Keratinocyte (primary cell): ENCODE measurements around the gene CFC1B.
"Not testable (repeated sequence)": the region's sequence is repeated elsewhere in the genome, so short reads cannot be mapped to it uniquely, and the experiment has no call there.

Source experiments
- CTCF ChIP-seq, 3 experiments: IDR thresholded peaks in 1 of 3; conservative IDR thresholded peaks in 1 of 3; optimal IDR thresholded peaks in 1 of 3; 2 replicates in 2 of 3; 3 replicates in 1 of 3; pipeline versions ENCODE3 to v1.5.1; 2011; ENCODE audit warnings: low read length in 3 of 3, mild to moderate bottlenecking in 3 of 3, moderate library complexity in 2 of 3, control low read depth in 1 of 3, inconsistent platforms in 1 of 3; ENCODE audit not compliant: insufficient read depth in 2 of 3; ENCODE audit errors: extremely low read depth in 1 of 3
- EZH2 ChIP-seq: IDR thresholded peaks from one replicate; pipeline ENCODE4 v1.6.1; 2012; ENCODE audit warnings: inconsistent platforms, mild to moderate bottlenecking, low read length, moderate library complexity

- TF ChIP-seq CTCF (optimal IDR thresholded peaks at IDR 0.05 in 1 of 3, IDR thresholded peaks at IDR 0.05 in 1 of 3, conservative IDR thresholded peaks at IDR 0.05 in 1 of 3; ENCODE audit: extremely low read depth in 1 of 3, insufficient read depth in 2 of 3, low read length in 3 of 3); EZH2: not testable (repeated sequence)
Measured at GRCh38 chr2:130536654-130537053, 15.6 kb downstream of the CFC1B start.
